HepG2 (cell line): ENCODE data around the gene TIMM10. TPM values are rescaled to one million over a fixed set of nuclear protein-coding genes. Genes with fewer than 3 reads are reported as not detected.

Experiments used
- ATM ChIP-seq: fragments of 450-650 bp; IDR thresholded peaks from 2 replicates; pipeline ENCODE4 v1.7.1; 2017; ENCODE audit warnings: mild to moderate bottlenecking, borderline replicate concordance
- GLI4 ChIP-seq: sonication (generic); formaldehyde crosslinking; IDR thresholded peaks from 2 replicates; pipeline ENCODE4 v1.5.1; 2020; ENCODE audit warnings: missing genetic modification reagents, mild to moderate bottlenecking, moderate library complexity, borderline replicate concordance
- NR1H2 ChIP-seq: sonication (generic); formaldehyde crosslinking; IDR thresholded peaks from 2 replicates; pipeline ENCODE4 v1.8.1; 2022; ENCODE audit warnings: low read depth, missing genetic modification reagents, borderline replicate concordance
- RBFOX2 ChIP-seq: fragments of 200-400 bp; formaldehyde crosslinking; IDR thresholded peaks from 2 replicates; pipeline ENCODE4 v1.6.1; 2017; ENCODE audit warnings: low read depth, mild to moderate bottlenecking, low read length
- SRSF9 ChIP-seq: fragments of 200-400 bp; formaldehyde crosslinking; IDR thresholded peaks from 2 replicates; pipeline ENCODE4 v1.6.1; 2018; ENCODE audit warnings: borderline replicate concordance, mild to moderate bottlenecking, low read depth, low read length; ENCODE audit not compliant: insufficient read depth, poor library complexity, severe bottlenecking
- ZNF33A ChIP-seq: sonication (generic); formaldehyde crosslinking; IDR thresholded peaks from 2 replicates; pipeline ENCODE4 v1.5.1; 2020; ENCODE audit warnings: missing genetic modification reagents, mild to moderate bottlenecking, moderate library complexity, borderline replicate concordance
- ZNF558 ChIP-seq: sonication (generic); formaldehyde crosslinking; IDR thresholded peaks from 2 replicates; pipeline ENCODE4 v1.9.0; 2022; ENCODE audit warnings: mild to moderate bottlenecking, missing genetic modification reagents, borderline replicate concordance
- ZNF644 ChIP-seq: IDR thresholded peaks from 2 replicates; pipeline ENCODE4 v1.6.1; 2016; ENCODE audit warnings: low read depth
- polyA plus RNA-seq, 8 experiments: library from polyadenylated mRNA; depleted of rRNA in 3 of 8; stranded (reverse) in 7 of 8; unstranded in 1 of 8; fragments of >200 nt; fragmentation: Illumina TruSeq in 4 of 8; extraction: Trizol in 4 of 8; gene quantifications; 2 replicates each; pipeline versions ENCODE4 v1.2.1 to v1.2.3, GENCODE V29; 2011 to 2016; ENCODE audit warnings: low read depth in 4 of 8, missing spikeins in 1 of 8, mixed read lengths in 1 of 8; ENCODE audit not compliant: insufficient read depth in 1 of 8
- total RNA-seq, 5 experiments: library from RNA; depleted of rRNA; stranded (reverse); fragments of >200 nt; fragmentation: Illumina TruSeq; extraction: Trizol; gene quantifications; 2 replicates each; pipeline ENCODE4 v1.2.3, GENCODE V29; 2016; ENCODE audit warnings: low read depth in 1 of 5
- TF ChIP-seq, protein P1 (sequence below): sonication (generic); formaldehyde crosslinking; conservative IDR thresholded peaks from 2 replicates; pipeline ENCODE4 v1.4.0; 2020; ENCODE audit warnings: mild to moderate bottlenecking, missing genetic modification reagents, moderate library complexity
- TF ChIP-seq, protein P2 (sequence below): sonication (generic); formaldehyde crosslinking; IDR thresholded peaks from 2 replicates; pipeline ENCODE4 v1.8.0; 2022; ENCODE audit warnings: missing genetic modification reagents, mild to moderate bottlenecking, inconsistent platforms, borderline replicate concordance
- TF ChIP-seq, protein P3 (sequence below): sonication (generic); formaldehyde crosslinking; IDR thresholded peaks from 2 replicates; pipeline ENCODE4 v1.4.0; 2020; ENCODE audit warnings: missing genetic modification reagents
- TF ChIP-seq, protein P4 (sequence below): sonication (generic); formaldehyde crosslinking; IDR thresholded peaks from one replicate; pipeline ENCODE4 v1.5.1; 2020; ENCODE audit warnings: mild to moderate bottlenecking, missing genetic modification reagents; ENCODE audit errors: not compliant biosample characterization

TIMM10 gene
- total and polyA plus RNA-seq, 2 of the 13 experiments (the other 11 are each of a cell fraction or from before 2014, with no cell fraction given), result 67.8 to 82.2 TPM

DNA sequence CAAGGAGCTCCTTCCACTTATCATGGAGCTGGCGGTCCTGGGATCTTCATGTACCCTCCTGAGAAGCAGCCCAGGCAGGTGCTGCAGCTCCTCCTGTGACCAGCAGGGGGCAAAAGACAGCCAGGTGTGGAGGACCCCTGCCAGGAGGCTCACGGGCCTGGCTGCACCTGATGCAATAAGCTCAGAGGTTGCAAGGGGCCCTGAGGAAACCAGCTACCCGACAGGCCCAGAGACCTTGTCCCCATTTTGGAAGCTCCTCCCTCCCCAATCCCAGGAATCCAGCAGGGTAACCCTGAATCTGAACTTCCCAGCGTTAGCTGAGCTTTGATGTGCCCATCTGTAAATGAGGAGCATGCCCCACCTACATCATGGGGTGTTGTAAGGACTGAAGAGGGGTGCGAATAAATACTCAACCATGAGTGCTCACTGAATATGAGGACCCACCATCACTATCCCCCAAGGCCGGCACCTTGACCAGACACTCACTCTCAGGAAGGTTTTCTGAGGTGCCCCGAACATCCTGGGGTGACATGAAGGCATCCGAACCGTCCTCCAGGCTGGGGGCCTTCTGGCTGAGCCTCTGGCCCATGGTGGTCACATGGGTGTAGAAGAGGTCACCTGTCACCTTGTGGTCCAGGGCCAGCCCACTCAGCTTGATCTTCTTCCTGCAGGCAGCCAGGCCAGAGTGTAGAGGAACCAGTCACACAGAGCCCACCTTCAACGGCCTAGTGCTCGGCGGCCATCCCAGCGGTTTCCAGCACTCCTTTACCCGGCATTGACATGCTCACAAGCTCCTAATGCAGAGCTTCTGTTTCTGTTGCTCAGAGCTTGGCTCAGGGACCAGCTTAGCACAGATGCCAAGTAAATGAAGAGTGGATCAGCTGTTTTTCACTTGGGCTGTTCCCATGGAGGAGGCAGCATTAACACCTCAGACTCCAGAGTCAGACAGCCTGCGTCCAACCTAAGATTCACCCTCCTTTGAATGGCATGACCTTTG, 36.7 kb downstream of the TIMM10 start (continued):
- no peak for TF ChIP-seq SRSF9
- TF ChIP-seq NR1H2 (CRISPR knock-in tag), result no peak; the same call in 1 of the 2 replicates
- TF ChIP-seq ZNF644 (CRISPR knock-in tag), result no peak
- no peak for TF ChIP-seq ZNF33A (CRISPR knock-in tag)
- TF ChIP-seq ATM, result no peak
- no peak for TF ChIP-seq ZNF558
- TF ChIP-seq, protein P1, sequence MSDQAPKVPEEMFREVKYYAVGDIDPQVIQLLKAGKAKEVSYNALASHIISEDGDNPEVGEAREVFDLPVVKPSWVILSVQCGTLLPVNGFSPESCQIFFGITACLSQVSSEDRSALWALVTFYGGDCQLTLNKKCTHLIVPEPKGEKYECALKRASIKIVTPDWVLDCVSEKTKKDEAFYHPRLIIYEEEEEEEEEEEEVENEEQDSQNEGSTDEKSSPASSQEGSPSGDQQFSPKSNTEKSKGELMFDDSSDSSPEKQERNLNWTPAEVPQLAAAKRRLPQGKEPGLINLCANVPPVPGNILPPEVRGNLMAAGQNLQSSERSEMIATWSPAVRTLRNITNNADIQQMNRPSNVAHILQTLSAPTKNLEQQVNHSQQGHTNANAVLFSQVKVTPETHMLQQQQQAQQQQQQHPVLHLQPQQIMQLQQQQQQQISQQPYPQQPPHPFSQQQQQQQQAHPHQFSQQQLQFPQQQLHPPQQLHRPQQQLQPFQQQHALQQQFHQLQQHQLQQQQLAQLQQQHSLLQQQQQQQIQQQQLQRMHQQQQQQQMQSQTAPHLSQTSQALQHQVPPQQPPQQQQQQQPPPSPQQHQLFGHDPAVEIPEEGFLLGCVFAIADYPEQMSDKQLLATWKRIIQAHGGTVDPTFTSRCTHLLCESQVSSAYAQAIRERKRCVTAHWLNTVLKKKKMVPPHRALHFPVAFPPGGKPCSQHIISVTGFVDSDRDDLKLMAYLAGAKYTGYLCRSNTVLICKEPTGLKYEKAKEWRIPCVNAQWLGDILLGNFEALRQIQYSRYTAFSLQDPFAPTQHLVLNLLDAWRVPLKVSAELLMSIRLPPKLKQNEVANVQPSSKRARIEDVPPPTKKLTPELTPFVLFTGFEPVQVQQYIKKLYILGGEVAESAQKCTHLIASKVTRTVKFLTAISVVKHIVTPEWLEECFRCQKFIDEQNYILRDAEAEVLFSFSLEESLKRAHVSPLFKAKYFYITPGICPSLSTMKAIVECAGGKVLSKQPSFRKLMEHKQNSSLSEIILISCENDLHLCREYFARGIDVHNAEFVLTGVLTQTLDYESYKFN (CRISPR knock-in tag), result peak; percentile 38; the same call in 1 of the 2 replicates
- TF ChIP-seq, protein P2, sequence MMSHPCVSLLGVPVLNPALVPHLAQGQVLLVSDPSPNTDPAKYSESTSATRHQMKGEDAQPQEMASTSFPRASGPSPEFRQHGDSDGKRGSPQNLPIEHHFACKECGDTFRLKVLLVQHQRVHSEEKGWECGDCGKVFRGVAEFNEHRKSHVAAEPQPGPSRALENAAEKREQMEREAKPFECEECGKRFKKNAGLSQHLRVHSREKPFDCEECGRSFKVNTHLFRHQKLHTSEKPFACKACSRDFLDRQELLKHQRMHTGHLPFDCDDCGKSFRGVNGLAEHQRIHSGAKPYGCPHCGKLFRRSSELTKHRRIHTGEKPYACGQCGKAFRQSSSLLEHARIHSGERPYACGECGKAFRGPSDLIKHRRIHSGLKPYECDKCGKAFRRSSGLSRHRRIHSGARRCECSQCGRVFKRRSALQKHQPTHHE (CRISPR knock-in tag), result no peak
- TF ChIP-seq, protein P3, sequence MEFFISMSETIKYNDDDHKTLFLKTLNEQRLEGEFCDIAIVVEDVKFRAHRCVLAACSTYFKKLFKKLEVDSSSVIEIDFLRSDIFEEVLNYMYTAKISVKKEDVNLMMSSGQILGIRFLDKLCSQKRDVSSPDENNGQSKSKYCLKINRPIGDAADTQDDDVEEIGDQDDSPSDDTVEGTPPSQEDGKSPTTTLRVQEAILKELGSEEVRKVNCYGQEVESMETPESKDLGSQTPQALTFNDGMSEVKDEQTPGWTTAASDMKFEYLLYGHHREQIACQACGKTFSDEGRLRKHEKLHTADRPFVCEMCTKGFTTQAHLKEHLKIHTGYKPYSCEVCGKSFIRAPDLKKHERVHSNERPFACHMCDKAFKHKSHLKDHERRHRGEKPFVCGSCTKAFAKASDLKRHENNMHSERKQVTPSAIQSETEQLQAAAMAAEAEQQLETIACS (CRISPR knock-in tag), result no peak
- TF ChIP-seq, protein P4, sequence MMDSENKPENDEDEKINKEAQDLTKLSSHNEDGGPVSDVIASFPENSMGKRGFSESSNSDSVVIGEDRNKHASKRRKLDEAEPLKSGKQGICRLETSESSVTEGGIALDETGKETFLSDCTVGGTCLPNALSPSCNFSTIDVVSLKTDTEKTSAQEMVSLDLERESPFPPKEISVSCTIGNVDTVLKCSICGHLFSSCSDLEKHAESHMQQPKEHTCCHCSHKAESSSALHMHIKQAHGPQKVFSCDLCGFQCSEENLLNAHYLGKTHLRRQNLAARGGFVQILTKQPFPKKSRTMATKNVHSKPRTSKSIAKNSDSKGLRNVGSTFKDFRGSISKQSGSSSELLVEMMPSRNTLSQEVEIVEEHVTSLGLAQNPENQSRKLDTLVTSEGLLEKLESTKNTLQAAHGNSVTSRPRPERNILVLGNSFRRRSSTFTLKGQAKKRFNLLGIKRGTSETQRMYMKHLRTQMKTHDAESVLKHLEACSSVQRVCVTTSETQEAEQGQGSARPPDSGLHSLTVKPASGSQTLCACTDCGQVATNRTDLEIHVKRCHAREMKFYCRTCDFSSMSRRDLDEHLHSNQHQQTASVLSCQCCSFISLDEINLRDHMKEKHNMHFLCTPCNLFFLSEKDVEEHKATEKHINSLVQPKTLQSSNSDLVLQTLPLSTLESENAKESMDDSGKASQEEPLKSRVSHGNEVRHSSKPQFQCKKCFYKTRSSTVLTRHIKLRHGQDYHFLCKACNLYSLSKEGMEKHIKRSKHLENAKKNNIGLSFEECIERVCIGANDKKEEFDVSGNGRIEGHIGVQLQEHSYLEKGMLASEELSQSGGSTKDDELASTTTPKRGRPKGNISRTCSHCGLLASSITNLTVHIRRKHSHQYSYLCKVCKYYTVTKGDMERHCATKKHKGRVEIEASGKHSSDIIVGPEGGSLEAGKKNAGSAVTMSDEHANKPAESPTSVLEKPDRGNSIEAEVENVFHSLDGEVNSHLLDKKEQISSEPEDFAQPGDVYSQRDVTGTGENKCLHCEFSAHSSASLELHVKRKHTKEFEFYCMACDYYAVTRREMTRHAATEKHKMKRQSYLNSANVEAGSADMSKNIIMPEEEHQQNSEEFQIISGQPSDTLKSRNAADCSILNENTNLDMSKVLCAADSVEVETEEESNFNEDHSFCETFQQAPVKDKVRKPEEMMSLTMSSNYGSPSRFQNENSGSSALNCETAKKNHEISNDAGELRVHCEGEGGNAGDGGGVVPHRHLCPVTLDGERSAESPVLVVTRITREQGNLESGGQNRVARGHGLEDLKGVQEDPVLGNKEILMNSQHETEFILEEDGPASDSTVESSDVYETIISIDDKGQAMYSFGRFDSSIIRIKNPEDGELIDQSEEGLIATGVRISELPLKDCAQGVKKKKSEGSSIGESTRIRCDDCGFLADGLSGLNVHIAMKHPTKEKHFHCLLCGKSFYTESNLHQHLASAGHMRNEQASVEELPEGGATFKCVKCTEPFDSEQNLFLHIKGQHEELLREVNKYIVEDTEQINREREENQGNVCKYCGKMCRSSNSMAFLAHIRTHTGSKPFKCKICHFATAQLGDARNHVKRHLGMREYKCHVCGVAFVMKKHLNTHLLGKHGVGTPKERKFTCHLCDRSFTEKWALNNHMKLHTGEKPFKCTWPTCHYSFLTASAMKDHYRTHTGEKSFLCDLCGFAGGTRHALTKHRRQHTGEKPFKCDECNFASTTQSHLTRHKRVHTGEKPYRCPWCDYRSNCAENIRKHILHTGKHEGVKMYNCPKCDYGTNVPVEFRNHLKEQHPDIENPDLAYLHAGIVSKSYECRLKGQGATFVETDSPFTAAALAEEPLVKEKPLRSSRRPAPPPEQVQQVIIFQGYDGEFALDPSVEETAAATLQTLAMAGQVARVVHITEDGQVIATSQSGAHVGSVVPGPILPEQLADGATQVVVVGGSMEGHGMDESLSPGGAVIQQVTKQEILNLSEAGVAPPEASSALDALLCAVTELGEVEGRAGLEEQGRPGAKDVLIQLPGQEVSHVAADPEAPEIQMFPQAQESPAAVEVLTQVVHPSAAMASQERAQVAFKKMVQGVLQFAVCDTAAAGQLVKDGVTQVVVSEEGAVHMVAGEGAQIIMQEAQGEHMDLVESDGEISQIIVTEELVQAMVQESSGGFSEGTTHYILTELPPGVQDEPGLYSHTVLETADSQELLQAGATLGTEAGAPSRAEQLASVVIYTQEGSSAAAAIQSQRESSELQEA (CRISPR knock-in tag), result no peak
- no peak for TF ChIP-seq GLI4 (CRISPR knock-in tag)
- no peak for TF ChIP-seq RBFOX2
